SK-N-SH (cell line): Measurements from ENCODE around the gene LTB4R.

Source experiments
- ELF1 ChIP-seq: IDR thresholded peaks from 2 replicates; pipeline ENCODE4 v1.4.0; 2012
- EP300 ChIP-seq, 2 experiments: IDR thresholded peaks; 2 replicates each; pipeline versions ENCODE4 v1.4.0 to v1.6.1; 2012; ENCODE audit warnings: borderline replicate concordance in 1 of 2, low read depth in 1 of 2, low read length in 1 of 2
- GATA2 ChIP-seq: sonication (generic); formaldehyde crosslinking; IDR thresholded peaks from 2 replicates; pipeline ENCODE4 v1.5.0; 2020; ENCODE audit warnings: mild to moderate bottlenecking, missing genetic modification reagents
- NRF1 ChIP-seq: IDR thresholded peaks from 2 replicates; pipeline ENCODE4 v1.6.1; 2012; ENCODE audit warnings: low read depth, mild to moderate bottlenecking, low read length
- POLR2AphosphoS5 ChIP-seq: IDR thresholded peaks from 2 replicates; pipeline ENCODE4 v1.6.1; 2012; ENCODE audit warnings: low read depth, low read length
- RCOR1 ChIP-seq: fragments of 150-350 bp; IDR thresholded peaks from 2 replicates; pipeline ENCODE4 v1.6.1; 2017; ENCODE audit warnings: antibody characterized with exemption, low read length
- TAF1 ChIP-seq: IDR thresholded peaks from 2 replicates; pipeline ENCODE4 v1.6.1; 2012; ENCODE audit warnings: low read depth, mild to moderate bottlenecking, low read length, moderate library complexity, borderline replicate concordance
- YY1 ChIP-seq: IDR thresholded peaks from 2 replicates; pipeline ENCODE4 v1.4.0; 2012; ENCODE audit warnings: low read depth, mild to moderate bottlenecking
- TF ChIP-seq, protein P1 (sequence below): fragments of 200-600 bp; sonication (generic); IDR thresholded peaks from 2 replicates; pipeline ENCODE4 v1.6.1; 2017; ENCODE audit warnings: antibody characterized with exemption, mild to moderate bottlenecking, moderate library complexity
- TF ChIP-seq, protein P2 (sequence below): IDR thresholded peaks from 2 replicates; pipeline ENCODE4 v1.4.0; 2012; ENCODE audit warnings: low read depth
- TF ChIP-seq, protein P3 (sequence below): IDR thresholded peaks from 2 replicates; pipeline ENCODE4 v1.6.1; 2012; ENCODE audit warnings: mild to moderate bottlenecking, low read depth, low read length, moderate library complexity

DNA sequence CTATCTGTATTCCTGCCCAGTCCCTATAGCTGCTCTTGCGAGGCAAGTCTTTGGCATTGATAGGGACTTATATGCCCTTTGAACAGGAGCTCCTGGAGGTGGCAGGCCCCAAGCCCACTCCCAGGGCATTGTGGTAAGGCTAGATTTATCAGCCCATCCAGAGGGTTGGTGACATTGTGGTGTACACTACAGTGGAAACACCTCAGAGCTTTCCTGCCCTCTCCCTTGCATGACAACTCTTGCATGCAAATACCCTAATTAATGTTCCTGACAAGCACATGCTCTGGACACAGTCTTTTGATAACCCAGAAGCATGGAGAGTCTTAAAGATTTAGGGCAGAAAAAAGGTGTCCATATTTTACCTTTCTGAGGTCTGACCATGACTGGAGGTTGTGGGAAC is 29.3 kb downstream of the LTB4R start:
- TF ChIP-seq, protein P1, sequence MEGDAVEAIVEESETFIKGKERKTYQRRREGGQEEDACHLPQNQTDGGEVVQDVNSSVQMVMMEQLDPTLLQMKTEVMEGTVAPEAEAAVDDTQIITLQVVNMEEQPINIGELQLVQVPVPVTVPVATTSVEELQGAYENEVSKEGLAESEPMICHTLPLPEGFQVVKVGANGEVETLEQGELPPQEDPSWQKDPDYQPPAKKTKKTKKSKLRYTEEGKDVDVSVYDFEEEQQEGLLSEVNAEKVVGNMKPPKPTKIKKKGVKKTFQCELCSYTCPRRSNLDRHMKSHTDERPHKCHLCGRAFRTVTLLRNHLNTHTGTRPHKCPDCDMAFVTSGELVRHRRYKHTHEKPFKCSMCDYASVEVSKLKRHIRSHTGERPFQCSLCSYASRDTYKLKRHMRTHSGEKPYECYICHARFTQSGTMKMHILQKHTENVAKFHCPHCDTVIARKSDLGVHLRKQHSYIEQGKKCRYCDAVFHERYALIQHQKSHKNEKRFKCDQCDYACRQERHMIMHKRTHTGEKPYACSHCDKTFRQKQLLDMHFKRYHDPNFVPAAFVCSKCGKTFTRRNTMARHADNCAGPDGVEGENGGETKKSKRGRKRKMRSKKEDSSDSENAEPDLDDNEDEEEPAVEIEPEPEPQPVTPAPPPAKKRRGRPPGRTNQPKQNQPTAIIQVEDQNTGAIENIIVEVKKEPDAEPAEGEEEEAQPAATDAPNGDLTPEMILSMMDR: no peak
- TF ChIP-seq POLR2AphosphoS5 (no peak), GATA2 (CRISPR knock-in tag) (no peak), YY1 (no peak), TAF1 (no peak), NRF1 (no peak), EP300 (IDR thresholded peaks at IDR 0.05; ENCODE audit: borderline replicate concordance in 1 of 2, low read depth in 1 of 2, low read length in 1 of 2) (no peak), RCOR1 (no peak), ELF1 (no peak)
- TF ChIP-seq, protein P2, sequence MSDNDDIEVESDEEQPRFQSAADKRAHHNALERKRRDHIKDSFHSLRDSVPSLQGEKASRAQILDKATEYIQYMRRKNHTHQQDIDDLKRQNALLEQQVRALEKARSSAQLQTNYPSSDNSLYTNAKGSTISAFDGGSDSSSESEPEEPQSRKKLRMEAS: no peak
- TF ChIP-seq, protein P3, sequence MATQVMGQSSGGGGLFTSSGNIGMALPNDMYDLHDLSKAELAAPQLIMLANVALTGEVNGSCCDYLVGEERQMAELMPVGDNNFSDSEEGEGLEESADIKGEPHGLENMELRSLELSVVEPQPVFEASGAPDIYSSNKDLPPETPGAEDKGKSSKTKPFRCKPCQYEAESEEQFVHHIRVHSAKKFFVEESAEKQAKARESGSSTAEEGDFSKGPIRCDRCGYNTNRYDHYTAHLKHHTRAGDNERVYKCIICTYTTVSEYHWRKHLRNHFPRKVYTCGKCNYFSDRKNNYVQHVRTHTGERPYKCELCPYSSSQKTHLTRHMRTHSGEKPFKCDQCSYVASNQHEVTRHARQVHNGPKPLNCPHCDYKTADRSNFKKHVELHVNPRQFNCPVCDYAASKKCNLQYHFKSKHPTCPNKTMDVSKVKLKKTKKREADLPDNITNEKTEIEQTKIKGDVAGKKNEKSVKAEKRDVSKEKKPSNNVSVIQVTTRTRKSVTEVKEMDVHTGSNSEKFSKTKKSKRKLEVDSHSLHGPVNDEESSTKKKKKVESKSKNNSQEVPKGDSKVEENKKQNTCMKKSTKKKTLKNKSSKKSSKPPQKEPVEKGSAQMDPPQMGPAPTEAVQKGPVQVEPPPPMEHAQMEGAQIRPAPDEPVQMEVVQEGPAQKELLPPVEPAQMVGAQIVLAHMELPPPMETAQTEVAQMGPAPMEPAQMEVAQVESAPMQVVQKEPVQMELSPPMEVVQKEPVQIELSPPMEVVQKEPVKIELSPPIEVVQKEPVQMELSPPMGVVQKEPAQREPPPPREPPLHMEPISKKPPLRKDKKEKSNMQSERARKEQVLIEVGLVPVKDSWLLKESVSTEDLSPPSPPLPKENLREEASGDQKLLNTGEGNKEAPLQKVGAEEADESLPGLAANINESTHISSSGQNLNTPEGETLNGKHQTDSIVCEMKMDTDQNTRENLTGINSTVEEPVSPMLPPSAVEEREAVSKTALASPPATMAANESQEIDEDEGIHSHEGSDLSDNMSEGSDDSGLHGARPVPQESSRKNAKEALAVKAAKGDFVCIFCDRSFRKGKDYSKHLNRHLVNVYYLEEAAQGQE: no peak
